ENCODE results near the gene ZNF618. TPM values are rescaled to one million over a fixed set of nuclear protein-coding genes. Genes with fewer than 3 reads are reported as not detected.
"Not testable (repeated sequence)": the region's sequence is repeated elsewhere in the genome, so short reads cannot be mapped to it uniquely, and the experiment has no call there.

The ZNF618 gene
- total RNA-seq, 1 experiment from 2014 or later, result 1.8 TPM

- TF ChIP-seq POLR2AphosphoS5 (IDR thresholded peaks at IDR 0.05; ENCODE audit: low read depth, low read length), result no peak
- no peak for TF ChIP-seq CTCF (IDR thresholded peaks at IDR 0.05)
- TF ChIP-seq SIN3A (IDR thresholded peaks at IDR 0.05; ENCODE audit: borderline replicate concordance, insufficient read depth, low read depth, low read length), result no peak
- TF ChIP-seq TCF7L2 (IDR thresholded peaks at IDR 0.05; ENCODE audit: low read depth, low read length), result no peak
- no peak for TF ChIP-seq REST (IDR thresholded peaks at IDR 0.05; ENCODE audit: insufficient read depth in 1 of 2, low read depth in 2 of 2, low read length in 1 of 2)
- ATAC-seq, result no peak
- Histone ChIP-seq H3K9me3 (ENCODE audit: control insufficient read depth, insufficient read depth, low read depth, low read length) (no peaks in the 10 kb centered on the region), H3K27ac (ENCODE audit: low read length) (no peak overlapping the region), H3K4me3 (ENCODE audit: low read depth in 2 of 2, low read length in 2 of 2) (no peak overlapping the region), H3K27me3 (ENCODE audit: control insufficient read depth, insufficient read depth, low read length) (no peaks in the 10 kb centered on the region), H3K4me1 (ENCODE audit: control insufficient read depth, insufficient read depth, low read length) (no peaks in the 10 kb centered on the region), H3K36me3 (ENCODE audit: control insufficient read depth, insufficient read depth, low read length) (no peaks in the 10 kb centered on the region)
- DNase-seq (ENCODE audit: low read depth, low spot score), result no peak
- ChIA-PET CTCF (no interaction called here), POLR2A (no interaction called here)
- in situ Hi-C loops (cut with HindIII; ENCODE audit: low pct_unique_long_range_greater_than_20kb, low sequenced_read_pairs) (no loop called here), intact Hi-C loops (cut with micrococcal nuclease; ENCODE audit: unreplicated experiment) (no loop called here)
- BruUV-seq (replicated peaks), result no TSS peak
These were observed 119.9 kb downstream of the ZNF618 start for GRCh38 chr9:113995963-113996362.

GRCh38 chr9:113996531-113997001, 120.5 kb downstream of the ZNF618 start:
- H3K36me3 ChIP-seq (ENCODE audit: control insufficient read depth, insufficient read depth, low read length), result no peaks in the 10 kb centered on the region
- in situ Hi-C loops (cut with HindIII; ENCODE audit: low pct_unique_long_range_greater_than_20kb, low sequenced_read_pairs) (no loop called here), intact Hi-C loops (cut with micrococcal nuclease; ENCODE audit: unreplicated experiment) (no loop called here)
- ChIA-PET CTCF (no interaction called here), POLR2A (no interaction called here)
- no TSS peak for BruUV-seq (replicated peaks)
- H3K9me3 ChIP-seq (ENCODE audit: control insufficient read depth, insufficient read depth, low read depth, low read length), result no peaks in the 10 kb centered on the region
- H3K4me3 ChIP-seq (ENCODE audit: low read depth in 2 of 2, low read length in 2 of 2), result no peak overlapping the region
- ATAC-seq (no peak), DNase-seq (ENCODE audit: low read depth, low spot score) (no peak)
- no peak overlapping the region for H3K27ac ChIP-seq (ENCODE audit: low read length)
- TF ChIP-seq TCF7L2 (IDR thresholded peaks at IDR 0.05; ENCODE audit: low read depth, low read length) (no peak), REST (IDR thresholded peaks at IDR 0.05; ENCODE audit: insufficient read depth in 1 of 2, low read depth in 2 of 2, low read length in 1 of 2) (no peak), SIN3A (IDR thresholded peaks at IDR 0.05; ENCODE audit: borderline replicate concordance, insufficient read depth, low read depth, low read length) (no peak)
- H3K27me3 ChIP-seq (ENCODE audit: control insufficient read depth, insufficient read depth, low read length), result no peaks in the 10 kb centered on the region
- H3K4me1 ChIP-seq (ENCODE audit: control insufficient read depth, insufficient read depth, low read length), result no peaks in the 10 kb centered on the region

- H3K4me3 ChIP-seq (ENCODE audit: low read depth in 2 of 2, low read length in 2 of 2); H3K36me3 ChIP-seq (ENCODE audit: control insufficient read depth, insufficient read depth, low read length); H3K9me3 ChIP-seq (ENCODE audit: control insufficient read depth, insufficient read depth, low read depth, low read length); H3K27ac ChIP-seq (ENCODE audit: low read length); POLR2A ChIA-PET; DNase-seq (ENCODE audit: low read depth, low spot score); BruUV-seq (replicated peaks); H3K4me1 ChIP-seq (ENCODE audit: control insufficient read depth, insufficient read depth, low read length); ATAC-seq; H3K27me3 ChIP-seq (ENCODE audit: control insufficient read depth, insufficient read depth, low read length); intact Hi-C loops (cut with micrococcal nuclease; ENCODE audit: unreplicated experiment); CTCF ChIA-PET; in situ Hi-C loops (cut with HindIII; ENCODE audit: low pct_unique_long_range_greater_than_20kb, low sequenced_read_pairs): not testable (repeated sequence)
These were observed 121.0 kb downstream of the ZNF618 start for GRCh38 chr9:113997064-113997463.

Data from Panc1 (cell line).